AG04449 (cell line): ENCODE measurements around the gene MANF.
A peak's percentile ranks its signal among the peaks of the same experiment; 100 is the strongest.

ENCODE experiments used
- CTCF ChIA-PET: fragments of 350-600 bp; formaldehyde crosslinking; extraction: SDS; loops from one replicate; lab custom pipeline; 2021; ENCODE audit warnings: antibody characterized with exemption; lab: Yijun Ruan, JAX
- POLR2A ChIA-PET: fragments of 400-600, 350-600 bp; formaldehyde crosslinking; extraction: SDS; loops from one replicate; lab custom pipeline; 2020; ENCODE audit warnings: antibody characterized with exemption, inconsistent platforms; lab: Yijun Ruan, JAX
- DNase-seq: peaks from one replicate; pipeline ENCODE4 v3.0.0-alpha.2; 2010; ENCODE audit warnings: low read depth, low spot score
- H3K4me3 ChIP-seq: 2 replicates; pipeline ENCODE4 v1.5.1; 2011; ENCODE audit warnings: low read depth, mild to moderate bottlenecking, control low read depth, low read length
- TF ChIP-seq, protein P1 (sequence below): IDR thresholded peaks from one replicate; pipeline ENCODE4 v1.5.1; 2011; ENCODE audit warnings: mild to moderate bottlenecking, moderate library complexity, low read length, control low read depth, inconsistent platforms; ENCODE audit not compliant: insufficient read depth; ENCODE audit errors: missing control alignments

MANF gene

DNA sequence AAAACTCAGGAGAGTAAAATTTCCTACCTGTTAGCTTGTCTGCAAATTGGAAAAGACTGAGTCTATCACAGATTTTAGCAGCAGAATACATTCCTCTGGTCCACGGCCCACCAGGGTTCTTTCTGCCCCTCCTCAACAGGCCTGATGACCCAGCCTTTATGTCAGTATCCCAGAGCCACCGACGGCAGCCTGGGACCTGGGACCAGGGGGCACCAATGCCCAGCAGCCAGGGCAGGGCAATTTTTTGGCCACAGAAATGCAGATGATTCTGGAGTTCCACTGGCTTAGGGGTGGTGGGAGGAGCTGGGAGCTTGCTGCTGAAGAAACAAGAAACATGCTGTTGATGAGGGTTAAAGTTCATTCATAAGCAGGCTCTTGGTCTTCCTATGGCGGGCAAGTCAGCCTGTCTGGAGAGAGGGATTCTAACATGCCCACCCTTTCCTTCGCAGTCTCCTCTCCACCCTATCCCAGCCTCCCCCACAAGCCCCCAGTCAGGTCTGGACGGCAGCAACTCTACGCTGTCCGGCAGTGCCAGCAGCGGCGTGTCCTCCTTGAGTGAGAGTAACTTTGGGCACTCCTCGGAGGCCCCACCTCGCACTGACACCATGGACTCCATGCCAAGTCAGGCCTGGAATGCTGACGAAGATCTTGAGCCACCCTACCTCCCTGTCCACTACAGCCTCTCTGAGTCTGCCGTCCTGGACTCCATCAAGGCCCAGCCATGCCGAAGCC is 4.3 kb upstream of the MANF start:
- ChIA-PET CTCF (interaction anchor here (1.9 to 15.6 kb wide), 5 partner anchors 9 to 766 kb away, joined by 5 to 284 read pairs (median 34); partner anchors contain the start of genes MAPKAPK3 and RBM15B), POLR2A (no interaction called here)
- H3K4me3 ChIP-seq = no peak overlapping the region
- DNase-seq = no peak
- TF ChIP-seq, protein P1, sequence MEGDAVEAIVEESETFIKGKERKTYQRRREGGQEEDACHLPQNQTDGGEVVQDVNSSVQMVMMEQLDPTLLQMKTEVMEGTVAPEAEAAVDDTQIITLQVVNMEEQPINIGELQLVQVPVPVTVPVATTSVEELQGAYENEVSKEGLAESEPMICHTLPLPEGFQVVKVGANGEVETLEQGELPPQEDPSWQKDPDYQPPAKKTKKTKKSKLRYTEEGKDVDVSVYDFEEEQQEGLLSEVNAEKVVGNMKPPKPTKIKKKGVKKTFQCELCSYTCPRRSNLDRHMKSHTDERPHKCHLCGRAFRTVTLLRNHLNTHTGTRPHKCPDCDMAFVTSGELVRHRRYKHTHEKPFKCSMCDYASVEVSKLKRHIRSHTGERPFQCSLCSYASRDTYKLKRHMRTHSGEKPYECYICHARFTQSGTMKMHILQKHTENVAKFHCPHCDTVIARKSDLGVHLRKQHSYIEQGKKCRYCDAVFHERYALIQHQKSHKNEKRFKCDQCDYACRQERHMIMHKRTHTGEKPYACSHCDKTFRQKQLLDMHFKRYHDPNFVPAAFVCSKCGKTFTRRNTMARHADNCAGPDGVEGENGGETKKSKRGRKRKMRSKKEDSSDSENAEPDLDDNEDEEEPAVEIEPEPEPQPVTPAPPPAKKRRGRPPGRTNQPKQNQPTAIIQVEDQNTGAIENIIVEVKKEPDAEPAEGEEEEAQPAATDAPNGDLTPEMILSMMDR = no peak

DNA sequence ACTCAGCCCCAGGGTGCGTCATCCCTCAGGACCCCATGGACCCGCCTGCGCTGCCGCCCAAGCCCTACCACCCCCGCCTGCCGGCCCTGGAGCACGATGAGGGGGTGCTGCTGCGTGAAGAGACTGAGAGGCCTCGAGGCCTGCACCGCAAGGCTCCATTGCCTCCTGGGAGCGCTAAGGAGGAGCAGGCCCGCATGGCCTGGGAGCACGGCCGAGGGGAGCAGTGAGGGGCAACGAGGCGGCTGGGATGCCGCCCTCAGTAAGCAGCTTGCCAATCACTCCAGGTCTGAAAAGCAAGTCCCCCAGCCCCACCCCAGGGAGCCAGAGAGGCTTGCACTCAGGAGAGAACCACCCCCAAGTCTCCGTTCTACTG is 3.8 kb upstream of the MANF start:
- ChIA-PET CTCF (interaction anchor here (1.9 to 15.6 kb wide), 4 partner anchors 9 to 281 kb away, joined by 5 to 284 read pairs (median 21); partner anchors contain the start of gene RBM15B), POLR2A (no interaction called here)
- DNase-seq = no peak

GRCh38 chr3:51382076-51382745 is 2.9 kb upstream of the MANF start:
- ChIA-PET CTCF (interaction anchor here (1.0 to 15.6 kb wide), 6 partner anchors 10 to 810 kb away, joined by 3 to 284 read pairs (median 8); partner anchors contain the start of gene MAPKAPK3), POLR2A (no interaction called here)
- H3K4me3 ChIP-seq = no peak overlapping the region
- no peak for DNase-seq
- TF ChIP-seq, protein P1 = no peak

More for the DNA sequence above, 3.8 kb upstream of the MANF start:
- TF ChIP-seq, protein P1 = no peak
- no peak overlapping the region for H3K4me3 ChIP-seq

DNA sequence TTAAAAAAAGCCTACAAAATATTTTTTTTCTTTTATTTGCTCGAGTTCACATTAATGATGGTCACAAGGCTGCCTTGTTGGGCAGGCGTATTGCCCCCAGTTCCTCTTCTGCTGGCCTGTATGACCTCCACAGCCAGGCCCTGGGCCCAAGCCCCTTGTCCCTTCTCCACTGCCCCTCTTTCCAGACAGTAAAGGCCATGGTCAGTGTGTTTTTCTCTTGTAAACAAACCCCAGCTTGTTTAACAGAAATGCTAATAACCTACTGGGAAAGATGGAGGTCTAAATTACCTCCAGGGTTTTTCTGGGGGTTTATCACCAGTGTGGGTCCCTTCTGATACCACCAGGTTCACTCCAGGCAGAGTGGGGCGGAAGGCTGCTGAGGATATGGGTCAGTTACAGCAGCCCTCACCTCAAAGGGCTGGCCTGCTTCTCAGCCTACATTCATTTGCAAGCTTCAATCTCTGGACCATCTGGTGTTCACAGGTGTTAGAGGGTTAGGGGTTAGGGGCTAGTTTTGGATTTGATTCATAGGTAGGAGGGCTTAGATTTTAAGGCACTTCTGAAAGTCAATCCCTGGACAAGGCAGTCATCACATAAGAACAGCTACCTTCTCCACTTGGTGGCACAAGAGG is 2.0 kb upstream of the MANF start:
- POLR2A ChIA-PET = no interaction called here
- H3K4me3 ChIP-seq = peak overlapping the region; percentile 96
- DNase-seq = no peak
- TF ChIP-seq, protein P1 = no peak
- CTCF ChIA-PET = interaction anchor here (1.0 to 4.8 kb wide), 6 partner anchors 8 to 811 kb away, joined by 3 to 38 read pairs (median 6); partner anchors contain the start of gene MAPKAPK3

- H3K4me3 ChIP-seq = peak overlapping the region; percentile 96
- POLR2A ChIA-PET = interaction anchor here (1.0 to 1.8 kb wide), 6 partner anchors 12 to 768 kb away, joined by 3 to 4 read pairs (median 4); partner anchors contain the start of gene DCAF1
- TF ChIP-seq, protein P1 = no peak
- DNase-seq = no peak
- CTCF ChIA-PET = interaction anchor here (1.0 to 4.8 kb wide), 5 partner anchors 12 to 769 kb away, joined by 3 to 38 read pairs (median 9); partner anchors contain the start of gene MAPKAPK3
Measured at GRCh38 chr3:51384055-51384725, 901 bp upstream of the MANF start.
